OCI-LY3 (cell line): ENCODE results near the gene PPP1R15A.
"Not testable (repeated sequence)": the region's sequence is repeated elsewhere in the genome, so short reads cannot be mapped to it uniquely, and the experiment has no call there.

ENCODE experiments used
- H2AFZ ChIP-seq: fragments of 200-600, 300-600 bp; shearing (Covaris generic); 2 replicates; pipeline ENCODE4 v1.6.0; 2014; ENCODE audit warnings: antibody characterized with exemption, low read depth, low read length
- H3K27ac ChIP-seq: fragments of 200-600, 300-600 bp; sonication (generic); 2 replicates; pipeline ENCODE4 v1.5.1; 2014; ENCODE audit warnings: mild to moderate bottlenecking, low read length, moderate library complexity, mixed read lengths
- H3K27me3 ChIP-seq: fragments of 200-600, 300-600 bp; sonication (generic); 2 replicates; pipeline ENCODE4 v1.6.1; 2014; ENCODE audit warnings: low read depth, low read length, mixed read lengths
- H3K36me3 ChIP-seq: fragments of 200-600, 300-600 bp; sonication (generic); replicated peaks from 2 replicates; pipeline ENCODE3; 2014; ENCODE audit warnings: low read depth, low read length, mixed read lengths
- H3K4me1 ChIP-seq: fragments of 300-600, 200-600 bp; sonication (generic); 2 replicates; pipeline ENCODE4 v1.6.1; 2014; ENCODE audit warnings: low read length, mixed read lengths
- H3K4me2 ChIP-seq: fragments of 200-600, 300-600 bp; sonication (generic); 2 replicates; pipeline ENCODE4 v1.6.1; 2014; ENCODE audit warnings: low read length, mixed read lengths
- H3K4me3 ChIP-seq: fragments of 300-600, 200-600 bp; sonication (generic); 2 replicates; pipeline ENCODE4 v1.5.1; 2014; ENCODE audit warnings: antibody characterized with exemption, mild to moderate bottlenecking, low read length, moderate library complexity
- H3K79me2 ChIP-seq: fragments of 300-600, 200-600 bp; shearing (Covaris generic); 2 replicates; pipeline ENCODE4 v1.6.1; 2014; ENCODE audit warnings: mild to moderate bottlenecking, low read length, mixed read lengths
- H3K9ac ChIP-seq: fragments of 300-600, 200-600 bp; shearing (Covaris generic); 2 replicates; pipeline ENCODE4 v1.6.0; 2014; ENCODE audit warnings: mild to moderate bottlenecking, low read length, moderate library complexity
- H3K9me3 ChIP-seq: fragments of 200-600, 300-600 bp; shearing (Covaris generic); 2 replicates; pipeline ENCODE4 v1.6.1; 2014; ENCODE audit warnings: low read length, mixed read lengths; ENCODE audit not compliant: insufficient read depth
- H4K20me1 ChIP-seq: fragments of 200-600, 300-600 bp; sonication (generic); 2 replicates; pipeline ENCODE4 v1.6.1; 2016; ENCODE audit warnings: low read length, mixed read lengths; ENCODE audit not compliant: insufficient read depth
- EZH2phosphoT487 ChIP-seq: fragments of 200-600 bp; shearing (Covaris generic); IDR thresholded peaks from 2 replicates; pipeline ENCODE4 v1.6.1; 2018; ENCODE audit warnings: antibody characterized with exemption, mixed run types, low read depth
- TF ChIP-seq, protein P1 (sequence below): fragments of 200-600, 300-600 bp; sonication (generic); IDR thresholded peaks from 2 replicates; pipeline ENCODE4 v1.5.1; 2014; ENCODE audit warnings: antibody characterized with exemption, low read length, low read depth

The PPP1R15A gene

DNA sequence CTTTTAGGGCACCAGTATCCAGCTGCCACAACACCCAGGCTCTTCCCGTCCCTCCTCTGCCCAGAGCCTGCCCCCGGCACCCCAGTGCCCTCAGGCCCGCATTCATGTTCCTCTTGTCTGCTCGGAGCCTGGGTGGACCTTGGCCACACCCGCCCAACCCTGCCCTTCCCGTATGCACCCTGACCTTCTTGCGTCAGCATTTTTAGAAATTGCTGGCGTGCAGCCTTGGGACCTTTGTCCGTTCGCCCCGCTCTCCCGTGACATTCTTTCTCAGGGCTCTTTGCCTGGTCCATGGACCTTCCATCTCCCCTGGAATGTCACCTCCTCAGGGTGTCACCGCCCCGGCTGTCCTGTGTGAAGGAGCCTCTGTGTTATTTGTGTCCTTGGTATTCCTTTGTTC is 35.5 kb downstream of the PPP1R15A start:
- Histone ChIP-seq H3K79me2 (no peaks in the 10 kb centered on the region), H3K36me3 (peaks cover 21% of the 10 kb centered on the region), H3K9ac (no peak overlapping the region)

DNA sequence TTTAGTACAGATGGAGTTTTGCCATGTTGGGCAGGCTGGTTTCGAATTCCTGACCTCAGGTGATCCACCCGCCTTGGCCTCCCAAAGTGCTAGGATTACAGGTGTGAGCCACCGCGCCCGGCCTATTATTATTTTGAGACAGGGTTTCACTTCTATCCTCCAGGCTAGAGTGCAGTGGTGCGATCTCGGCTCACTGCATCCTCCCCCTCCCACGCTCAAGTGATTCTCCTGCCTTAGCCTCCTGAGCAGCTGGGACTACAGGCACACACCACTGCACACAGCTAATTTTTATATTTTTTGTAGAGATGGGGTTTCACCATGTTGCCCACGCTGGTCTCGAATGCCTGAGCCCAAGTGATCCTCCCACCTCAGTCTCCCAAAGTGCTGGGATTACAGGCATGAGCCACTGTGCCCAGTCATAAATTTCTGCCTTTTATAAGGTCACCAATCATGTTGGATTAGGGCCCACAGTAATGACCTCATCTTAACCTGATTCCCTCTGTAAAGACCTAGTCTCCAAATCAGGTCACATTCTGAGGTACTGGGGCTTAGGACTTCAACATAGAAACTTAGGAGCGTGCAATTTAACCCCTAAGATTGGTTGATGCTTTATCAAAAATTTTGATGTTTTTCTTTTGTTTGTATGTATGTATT is 37.3 kb downstream of the PPP1R15A start:
- not testable (repeated sequence) for H3K9me3 ChIP-seq, H3K4me3 ChIP-seq, H3K9ac ChIP-seq, H2AFZ ChIP-seq, H4K20me1 ChIP-seq, H3K27me3 ChIP-seq, H3K4me2 ChIP-seq, H3K27ac ChIP-seq, H3K4me1 ChIP-seq, H3K79me2 ChIP-seq
- peaks cover 30% of the 10 kb centered on the region for H3K36me3 ChIP-seq

More for the DNA sequence above, 35.5 kb downstream of the PPP1R15A start:
- Histone ChIP-seq H3K4me2 (no peak overlapping the region), H4K20me1 (no peaks in the 10 kb centered on the region), H3K27me3 (no peaks in the 10 kb centered on the region), H3K9me3 (no peaks in the 10 kb centered on the region), H3K4me3 (no peak overlapping the region), H2AFZ (no peak overlapping the region), H3K27ac (no peak overlapping the region), H3K4me1 (peaks cover 6% of the 10 kb centered on the region; the same call in 1 of the 2 replicates)
- TF ChIP-seq, protein P1, sequence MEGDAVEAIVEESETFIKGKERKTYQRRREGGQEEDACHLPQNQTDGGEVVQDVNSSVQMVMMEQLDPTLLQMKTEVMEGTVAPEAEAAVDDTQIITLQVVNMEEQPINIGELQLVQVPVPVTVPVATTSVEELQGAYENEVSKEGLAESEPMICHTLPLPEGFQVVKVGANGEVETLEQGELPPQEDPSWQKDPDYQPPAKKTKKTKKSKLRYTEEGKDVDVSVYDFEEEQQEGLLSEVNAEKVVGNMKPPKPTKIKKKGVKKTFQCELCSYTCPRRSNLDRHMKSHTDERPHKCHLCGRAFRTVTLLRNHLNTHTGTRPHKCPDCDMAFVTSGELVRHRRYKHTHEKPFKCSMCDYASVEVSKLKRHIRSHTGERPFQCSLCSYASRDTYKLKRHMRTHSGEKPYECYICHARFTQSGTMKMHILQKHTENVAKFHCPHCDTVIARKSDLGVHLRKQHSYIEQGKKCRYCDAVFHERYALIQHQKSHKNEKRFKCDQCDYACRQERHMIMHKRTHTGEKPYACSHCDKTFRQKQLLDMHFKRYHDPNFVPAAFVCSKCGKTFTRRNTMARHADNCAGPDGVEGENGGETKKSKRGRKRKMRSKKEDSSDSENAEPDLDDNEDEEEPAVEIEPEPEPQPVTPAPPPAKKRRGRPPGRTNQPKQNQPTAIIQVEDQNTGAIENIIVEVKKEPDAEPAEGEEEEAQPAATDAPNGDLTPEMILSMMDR, result no peak
- TF ChIP-seq EZH2phosphoT487, result no peak

DNA sequence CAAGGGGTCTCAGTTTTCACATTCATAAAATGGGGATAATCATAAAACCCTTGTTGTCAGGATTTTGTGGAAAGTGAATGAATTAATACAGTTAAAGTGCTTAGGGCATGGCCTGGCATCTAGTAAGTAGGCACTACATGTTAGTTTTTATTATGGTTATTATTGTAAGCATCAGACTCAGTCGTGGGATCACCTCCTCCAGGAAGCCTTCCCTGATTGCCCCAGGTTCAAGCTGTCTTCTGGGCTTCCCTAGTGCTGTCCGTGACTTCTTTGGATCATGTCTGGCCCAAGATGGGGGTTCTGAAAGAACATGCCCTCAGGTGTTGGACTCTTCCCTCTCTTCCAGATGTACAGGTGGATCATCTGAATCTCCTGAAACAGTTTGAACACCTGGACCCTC is 38.6 kb downstream of the PPP1R15A start:
- H3K4me3 ChIP-seq, result no peak overlapping the region
- no peak overlapping the region for H2AFZ ChIP-seq
- H3K27ac ChIP-seq, result no peak overlapping the region
- H3K36me3 ChIP-seq, result peaks cover 29% of the 10 kb centered on the region
- H3K4me2 ChIP-seq, result no peak overlapping the region
- no peak overlapping the region for H3K9ac ChIP-seq
- H4K20me1 ChIP-seq, result no peaks in the 10 kb centered on the region
- H3K4me1 ChIP-seq, result peaks cover 6% of the 10 kb centered on the region; the same call in 1 of the 2 replicates
- TF ChIP-seq, protein P1, result no peak
- no peaks in the 10 kb centered on the region for H3K79me2 ChIP-seq
- H3K27me3 ChIP-seq, result no peaks in the 10 kb centered on the region
- no peaks in the 10 kb centered on the region for H3K9me3 ChIP-seq

DNA sequence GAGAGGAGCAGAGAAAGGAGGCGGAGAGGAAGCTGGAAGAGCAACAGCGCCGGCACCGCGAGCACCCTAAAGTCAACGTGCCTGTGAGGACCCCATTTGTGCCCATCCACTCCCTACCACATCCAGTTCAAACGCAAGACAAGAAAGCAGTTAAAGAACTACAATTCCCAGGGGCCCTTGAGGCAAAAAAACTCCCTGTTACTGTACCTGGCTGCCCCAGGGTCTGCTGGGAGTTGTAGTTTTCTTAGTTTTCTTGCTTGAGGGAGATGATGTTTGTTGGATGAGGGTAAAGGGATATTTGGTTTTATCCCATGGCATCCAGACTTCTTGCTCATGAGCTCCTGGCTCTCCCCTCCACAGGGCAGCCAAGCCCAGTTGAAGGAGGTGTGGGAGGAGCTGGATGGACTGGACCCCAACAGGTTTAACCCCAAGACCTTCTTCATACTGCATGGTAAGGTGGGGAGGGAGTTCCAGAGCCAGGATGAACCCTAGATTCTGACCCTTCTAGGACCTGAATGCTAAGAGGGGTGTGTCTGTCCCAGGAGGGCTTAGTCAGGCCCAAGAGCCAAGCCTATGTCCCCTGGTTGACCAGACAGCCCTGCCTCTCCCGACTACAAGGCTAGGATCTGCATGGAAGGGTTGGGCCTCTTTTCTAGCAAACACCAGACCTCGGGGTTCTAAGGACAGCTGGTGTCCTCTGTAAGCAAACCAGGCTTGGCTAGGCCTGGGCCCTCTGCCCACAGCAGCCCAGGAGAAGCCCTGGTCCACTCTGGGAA is 41.1 kb downstream of the PPP1R15A start:
- H4K20me1 ChIP-seq, result no peaks in the 10 kb centered on the region
- no peak overlapping the region for H3K4me2 ChIP-seq
- H2AFZ ChIP-seq, result no peak overlapping the region
- H3K36me3 ChIP-seq, result peaks cover 28% of the 10 kb centered on the region
- no peak overlapping the region for H3K9ac ChIP-seq
- H3K27me3 ChIP-seq, result no peaks in the 10 kb centered on the region
- no peak overlapping the region for H3K27ac ChIP-seq
- H3K79me2 ChIP-seq, result no peaks in the 10 kb centered on the region
- no peak for TF ChIP-seq EZH2phosphoT487
- TF ChIP-seq, protein P1, result no peak
- H3K9me3 ChIP-seq, result no peaks in the 10 kb centered on the region
- no peak overlapping the region for H3K4me3 ChIP-seq
- peaks cover 11% of the 10 kb centered on the region; the same call in 1 of the 2 replicates for H3K4me1 ChIP-seq
